Tibial nerve (tissue), 3 donors: ENCODE measurements around the gene SPATA6L.

Source experiments
- POLR2A ChIP-seq, 2 donors: fragments of 450-650 bp; IDR thresholded peaks; one replicate each; pipeline ENCODE4 v1.6.1; 2017; ENCODE audit warnings: antibody characterized with exemption in 2 of 2, mild to moderate bottlenecking in 2 of 2, moderate library complexity in 2 of 2
- TF ChIP-seq, protein P1 (sequence below), 5 experiments: fragments of 200-600 bp in 3 of 5; fragments of 450-650 bp in 2 of 5; sonication (generic) in 3 of 5; IDR thresholded peaks; one replicate each; pipeline ENCODE4 v1.5.1; 2016 to 2019; ENCODE audit warnings: antibody characterized with exemption in 5 of 5, mild to moderate bottlenecking in 3 of 5, moderate library complexity in 2 of 5

- no peak for TF ChIP-seq POLR2A (IDR thresholded peaks at IDR 0.05)
- TF ChIP-seq, protein P1, sequence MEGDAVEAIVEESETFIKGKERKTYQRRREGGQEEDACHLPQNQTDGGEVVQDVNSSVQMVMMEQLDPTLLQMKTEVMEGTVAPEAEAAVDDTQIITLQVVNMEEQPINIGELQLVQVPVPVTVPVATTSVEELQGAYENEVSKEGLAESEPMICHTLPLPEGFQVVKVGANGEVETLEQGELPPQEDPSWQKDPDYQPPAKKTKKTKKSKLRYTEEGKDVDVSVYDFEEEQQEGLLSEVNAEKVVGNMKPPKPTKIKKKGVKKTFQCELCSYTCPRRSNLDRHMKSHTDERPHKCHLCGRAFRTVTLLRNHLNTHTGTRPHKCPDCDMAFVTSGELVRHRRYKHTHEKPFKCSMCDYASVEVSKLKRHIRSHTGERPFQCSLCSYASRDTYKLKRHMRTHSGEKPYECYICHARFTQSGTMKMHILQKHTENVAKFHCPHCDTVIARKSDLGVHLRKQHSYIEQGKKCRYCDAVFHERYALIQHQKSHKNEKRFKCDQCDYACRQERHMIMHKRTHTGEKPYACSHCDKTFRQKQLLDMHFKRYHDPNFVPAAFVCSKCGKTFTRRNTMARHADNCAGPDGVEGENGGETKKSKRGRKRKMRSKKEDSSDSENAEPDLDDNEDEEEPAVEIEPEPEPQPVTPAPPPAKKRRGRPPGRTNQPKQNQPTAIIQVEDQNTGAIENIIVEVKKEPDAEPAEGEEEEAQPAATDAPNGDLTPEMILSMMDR (IDR thresholded peaks at IDR 0.05), result no peak
These were observed 22.7 kb upstream of the SPATA6L start for GRCh38 chr9:4689021-4689420.
